NK-92 (cell line): ENCODE measurements around the gene THSD4.

Experiments
- DNase-seq: peaks from one replicate; lab custom pipeline; 2025; ENCODE audit not compliant: unreplicated experiment; lab: John Stamatoyannopoulos, UW

The THSD4 gene

GRCh38 chr15:71760852-71761251, 645.6 kb downstream of the THSD4 start:
- no peak for DNase-seq

GRCh38 chr15:71761649-71762048, 646.4 kb downstream of the THSD4 start:
- no peak for DNase-seq

- DNase-seq: no peak
Measured at GRCh38 chr15:71768184-71768583, 652.9 kb downstream of the THSD4 start.

GRCh38 chr15:71773206-71773859, 658.1 kb downstream of the THSD4 start:
- DNase-seq: no peak

GRCh38 chr15:71775856-71776255, 660.6 kb downstream of the THSD4 start:
- no peak for DNase-seq

- no peak for DNase-seq
Measured at GRCh38 chr15:71776304-71776703, 661.0 kb downstream of the THSD4 start.

- DNase-seq: no peak
Measured at GRCh38 chr15:71777216-71777943, 662.1 kb downstream of the THSD4 start.

- DNase-seq: no peak
Measured at GRCh38 chr15:71779073-71779797, 664.0 kb downstream of the THSD4 start.

GRCh38 chr15:71780115-71780976, 665.1 kb downstream of the THSD4 start:
- DNase-seq: no peak

- DNase-seq: no peak
Measured at GRCh38 chr15:71781179-71781964, 666.1 kb downstream of the THSD4 start.

- no peak for DNase-seq
Measured at GRCh38 chr15:71781965-71782265, 666.6 kb downstream of the THSD4 start.

GRCh38 chr15:71782422-71783165, 667.3 kb downstream of the THSD4 start:
- no peak for DNase-seq

- no peak for DNase-seq
Measured at GRCh38 chr15:71784719-71785118, 669.4 kb downstream of the THSD4 start.

GRCh38 chr15:71785996-71786395, 670.7 kb downstream of the THSD4 start:
- DNase-seq: no peak

- no peak for DNase-seq
Measured at GRCh38 chr15:71786673-71787072, 671.4 kb downstream of the THSD4 start.

- DNase-seq: no peak
Measured at GRCh38 chr15:71788646-71789579, 673.6 kb downstream of the THSD4 start.

- DNase-seq: no peak
Measured at GRCh38 chr15:71789616-71790015, 674.3 kb downstream of the THSD4 start.

GRCh38 chr15:71790081-71790480, 674.8 kb downstream of the THSD4 start:
- DNase-seq: no peak

GRCh38 chr15:71791975-71792374, 676.7 kb downstream of the THSD4 start:
- no peak for DNase-seq
